IMR-90 (cell line): ENCODE data around the gene PRMT2.

Source experiments
- BHLHE40 ChIP-seq: fragments of 150-350 bp; IDR thresholded peaks from 2 replicates; pipeline ENCODE4 v1.6.1; 2016; ENCODE audit warnings: mild to moderate bottlenecking, low read depth, low read length
- CEBPB ChIP-seq: IDR thresholded peaks from 2 replicates; pipeline ENCODE4 v1.6.1; 2012; ENCODE audit warnings: low read depth, low read length, improper control_type of control experiment
- CHD1 ChIP-seq: IDR thresholded peaks from 2 replicates; pipeline ENCODE4 v1.6.1; 2012; ENCODE audit warnings: low read depth, low read length, improper control_type of control experiment
- FOS ChIP-seq: fragments of 150-350 bp; IDR thresholded peaks from 2 replicates; pipeline ENCODE4 v1.6.1; 2016; ENCODE audit warnings: low read depth, low read length
- MAFK ChIP-seq: IDR thresholded peaks from 2 replicates; pipeline ENCODE4 v1.6.1; 2012; ENCODE audit warnings: low read depth, low read length, improper control_type of control experiment
- NFE2L2 ChIP-seq: fragments of 150-350 bp; IDR thresholded peaks from 2 replicates; pipeline ENCODE4 v1.6.1; 2016; ENCODE audit warnings: low read depth, mild to moderate bottlenecking, low read length
- POLR2A ChIP-seq: IDR thresholded peaks from 2 replicates; pipeline ENCODE4 v1.6.1; 2012; ENCODE audit warnings: mild to moderate bottlenecking, low read depth, low read length
- RAD21 ChIP-seq: IDR thresholded peaks from 2 replicates; pipeline ENCODE4 v1.6.1; 2012; ENCODE audit warnings: low read length, improper control_type of control experiment
- RFX5 ChIP-seq: IDR thresholded peaks from 2 replicates; pipeline ENCODE4 v1.8.0; 2012; ENCODE audit warnings: low read depth, mild to moderate bottlenecking, low read length, moderate library complexity
- SMC3 ChIP-seq: fragments of 150-350 bp; IDR thresholded peaks from 2 replicates; pipeline ENCODE4 v1.6.1; 2016; ENCODE audit warnings: low read depth, mild to moderate bottlenecking, antibody characterized with exemption, low read length, moderate library complexity
- TF ChIP-seq, protein P1 (sequence below): conservative IDR thresholded peaks from 2 replicates; pipeline ENCODE4 v1.5.1; 2012; ENCODE audit warnings: mild to moderate bottlenecking, low read depth, low read length, improper control_type of control experiment
- TF ChIP-seq, protein P2 (sequence below): fragments of 150-350 bp; IDR thresholded peaks from 2 replicates; pipeline ENCODE4 v1.6.1; 2016; ENCODE audit warnings: low read depth, mild to moderate bottlenecking, low read length, moderate library complexity, borderline replicate concordance
- TF ChIP-seq, protein P3 (sequence below): fragments of 150-350 bp; IDR thresholded peaks from 2 replicates; pipeline ENCODE4 v1.6.1; 2017; ENCODE audit warnings: mild to moderate bottlenecking, antibody characterized with exemption, low read length, low read depth

DNA sequence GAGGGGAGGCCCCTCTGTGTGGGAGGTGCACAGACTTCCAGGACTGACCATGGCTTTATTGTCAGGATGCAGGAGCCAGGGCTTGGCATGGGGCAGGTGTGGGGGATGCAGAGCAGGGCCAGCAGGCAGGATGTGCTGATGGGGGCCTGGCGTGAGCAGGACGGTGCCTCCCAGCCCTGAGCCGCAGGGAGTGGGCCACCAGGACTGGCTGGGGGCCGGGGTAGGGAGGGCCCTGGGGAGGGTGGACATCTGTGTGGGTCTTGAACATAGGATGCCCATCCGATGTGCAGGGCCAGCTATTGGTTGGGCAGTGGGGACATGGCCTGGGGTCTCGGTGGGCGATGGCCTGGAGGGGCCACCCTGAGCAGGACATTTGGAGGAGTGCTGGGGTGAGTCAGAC, 15.6 kb downstream of the PRMT2 start:
- TF ChIP-seq RAD21 (no peak), NFE2L2 (no peak), POLR2A (no peak), SMC3 (no peak), RFX5 (no peak), CEBPB (no peak), MAFK (no peak), BHLHE40 (no peak), CHD1 (no peak), FOS (no peak)
- TF ChIP-seq, protein P1, sequence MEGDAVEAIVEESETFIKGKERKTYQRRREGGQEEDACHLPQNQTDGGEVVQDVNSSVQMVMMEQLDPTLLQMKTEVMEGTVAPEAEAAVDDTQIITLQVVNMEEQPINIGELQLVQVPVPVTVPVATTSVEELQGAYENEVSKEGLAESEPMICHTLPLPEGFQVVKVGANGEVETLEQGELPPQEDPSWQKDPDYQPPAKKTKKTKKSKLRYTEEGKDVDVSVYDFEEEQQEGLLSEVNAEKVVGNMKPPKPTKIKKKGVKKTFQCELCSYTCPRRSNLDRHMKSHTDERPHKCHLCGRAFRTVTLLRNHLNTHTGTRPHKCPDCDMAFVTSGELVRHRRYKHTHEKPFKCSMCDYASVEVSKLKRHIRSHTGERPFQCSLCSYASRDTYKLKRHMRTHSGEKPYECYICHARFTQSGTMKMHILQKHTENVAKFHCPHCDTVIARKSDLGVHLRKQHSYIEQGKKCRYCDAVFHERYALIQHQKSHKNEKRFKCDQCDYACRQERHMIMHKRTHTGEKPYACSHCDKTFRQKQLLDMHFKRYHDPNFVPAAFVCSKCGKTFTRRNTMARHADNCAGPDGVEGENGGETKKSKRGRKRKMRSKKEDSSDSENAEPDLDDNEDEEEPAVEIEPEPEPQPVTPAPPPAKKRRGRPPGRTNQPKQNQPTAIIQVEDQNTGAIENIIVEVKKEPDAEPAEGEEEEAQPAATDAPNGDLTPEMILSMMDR, result no peak
- TF ChIP-seq, protein P2, sequence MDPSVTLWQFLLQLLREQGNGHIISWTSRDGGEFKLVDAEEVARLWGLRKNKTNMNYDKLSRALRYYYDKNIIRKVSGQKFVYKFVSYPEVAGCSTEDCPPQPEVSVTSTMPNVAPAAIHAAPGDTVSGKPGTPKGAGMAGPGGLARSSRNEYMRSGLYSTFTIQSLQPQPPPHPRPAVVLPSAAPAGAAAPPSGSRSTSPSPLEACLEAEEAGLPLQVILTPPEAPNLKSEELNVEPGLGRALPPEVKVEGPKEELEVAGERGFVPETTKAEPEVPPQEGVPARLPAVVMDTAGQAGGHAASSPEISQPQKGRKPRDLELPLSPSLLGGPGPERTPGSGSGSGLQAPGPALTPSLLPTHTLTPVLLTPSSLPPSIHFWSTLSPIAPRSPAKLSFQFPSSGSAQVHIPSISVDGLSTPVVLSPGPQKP, result no peak
- TF ChIP-seq, protein P3, sequence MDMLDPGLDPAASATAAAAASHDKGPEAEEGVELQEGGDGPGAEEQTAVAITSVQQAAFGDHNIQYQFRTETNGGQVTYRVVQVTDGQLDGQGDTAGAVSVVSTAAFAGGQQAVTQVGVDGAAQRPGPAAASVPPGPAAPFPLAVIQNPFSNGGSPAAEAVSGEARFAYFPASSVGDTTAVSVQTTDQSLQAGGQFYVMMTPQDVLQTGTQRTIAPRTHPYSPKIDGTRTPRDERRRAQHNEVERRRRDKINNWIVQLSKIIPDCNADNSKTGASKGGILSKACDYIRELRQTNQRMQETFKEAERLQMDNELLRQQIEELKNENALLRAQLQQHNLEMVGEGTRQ, result no peak
